NCI-H82 treated with DMSO at 0.1 percent for 48 hours (cell line): Measurements from ENCODE around the gene FGF23.

ENCODE experiments used
- DNase-seq: peaks from one replicate; lab custom pipeline; 2025; ENCODE audit not compliant: unreplicated experiment; lab: John Stamatoyannopoulos, UW

The FGF23 gene

DNA sequence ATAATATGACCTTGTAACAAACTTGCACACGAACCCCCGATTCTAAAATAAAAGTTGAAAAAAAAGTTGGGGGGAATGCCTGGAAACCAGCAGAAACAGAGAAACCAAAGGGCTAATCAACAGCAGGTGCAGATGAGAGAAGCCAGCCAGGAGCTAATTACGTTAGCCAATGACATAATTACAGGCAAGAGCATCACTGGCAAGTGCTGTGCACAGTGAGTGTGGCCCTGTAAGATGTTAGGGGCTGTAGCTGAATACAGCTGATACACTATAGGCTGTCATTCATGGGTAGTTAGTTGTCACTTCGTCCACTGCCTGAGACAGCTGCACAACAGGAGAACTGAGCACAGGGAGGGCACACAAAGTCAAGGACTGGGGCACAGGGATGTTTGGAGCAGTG, 7.3 kb upstream of the FGF23 start:
- DNase-seq, result no peak

DNA sequence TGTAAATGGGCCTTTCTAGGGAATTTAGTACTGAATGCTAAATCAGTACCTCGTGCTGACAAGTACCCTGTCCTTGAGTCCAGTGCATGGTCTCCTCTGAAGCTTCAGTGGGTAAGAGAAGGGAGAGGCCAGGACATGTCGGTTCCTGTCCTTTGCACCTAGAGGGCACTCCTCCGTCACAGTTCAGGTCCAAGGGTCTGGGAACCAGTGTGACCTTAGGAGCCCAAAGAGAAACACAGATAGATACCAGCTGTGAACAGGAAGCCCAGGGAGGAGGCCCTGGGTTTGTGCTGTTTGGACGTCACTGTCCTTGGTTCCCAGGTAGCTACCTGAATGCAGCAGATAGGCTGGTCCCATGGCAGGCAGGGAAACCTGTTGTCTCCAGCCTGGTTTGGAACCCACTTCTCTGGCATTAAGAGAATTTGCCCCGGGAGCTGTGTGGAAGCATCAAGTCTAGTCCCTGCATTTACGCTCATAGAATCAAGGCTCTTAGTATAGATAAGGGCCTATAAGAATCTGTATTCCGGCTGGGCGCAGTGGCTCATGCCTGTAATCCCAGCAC, 3.9 kb upstream of the FGF23 start:
- DNase-seq, result no peak

DNA sequence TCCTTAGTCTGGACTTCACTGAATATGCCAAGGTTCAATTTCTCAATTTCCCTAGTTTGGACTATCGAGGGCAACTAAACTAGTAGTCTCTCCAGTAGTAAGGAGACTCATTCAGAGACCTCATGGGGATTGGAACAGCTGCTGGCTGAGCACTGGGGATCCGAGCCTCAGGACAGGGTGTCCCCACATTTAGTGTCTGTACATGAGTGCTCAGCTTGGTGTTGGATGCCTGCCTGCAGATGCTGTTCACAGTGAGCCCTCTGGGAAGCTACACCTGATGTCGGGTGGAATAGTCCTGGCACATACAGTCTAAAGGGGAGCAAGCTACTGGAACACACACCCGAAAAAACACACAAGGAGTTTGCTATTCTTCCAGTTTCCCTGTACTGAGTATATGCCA, 820 bp upstream of the FGF23 start:
- DNase-seq, result no peak

DNA sequence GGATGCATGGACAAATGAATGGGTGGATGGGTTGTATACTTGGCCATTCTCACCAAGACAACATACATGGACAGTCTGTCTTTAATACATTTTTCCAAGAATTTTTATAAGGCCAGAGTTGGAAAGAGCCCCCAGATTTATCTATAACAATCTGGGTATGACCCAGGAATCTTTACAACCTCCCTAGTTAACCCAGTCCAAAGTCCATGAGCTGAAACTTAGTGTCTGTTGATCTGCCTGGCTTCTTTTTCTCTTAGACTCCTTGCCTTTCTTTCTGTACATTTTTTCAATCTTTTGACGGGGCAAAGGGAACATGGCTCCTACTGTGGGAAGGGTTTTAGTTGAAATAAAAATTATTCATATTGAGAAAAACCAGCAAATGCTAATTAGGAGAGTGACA, 740 bp downstream of the FGF23 start:
- no peak for DNase-seq

DNA sequence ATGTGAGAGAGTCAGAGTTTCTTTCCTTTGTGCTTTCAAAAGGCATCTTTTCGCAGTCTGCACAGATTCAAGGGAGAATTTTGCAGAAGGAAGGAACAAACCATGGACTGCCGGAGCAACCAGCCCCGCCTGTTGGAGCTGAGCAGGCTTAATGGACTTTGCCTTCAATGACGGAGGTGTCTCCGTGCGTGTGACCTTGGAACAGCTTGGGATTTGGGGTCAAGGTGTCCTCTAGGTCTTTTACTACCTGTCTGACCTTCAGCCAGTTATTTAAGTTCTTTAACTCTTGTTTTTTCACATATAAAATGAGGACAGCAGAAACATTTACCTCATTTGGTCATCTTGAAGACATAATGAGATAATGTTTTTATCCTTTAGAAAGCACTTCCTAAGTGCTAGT, 4.1 kb downstream of the FGF23 start:
- no peak for DNase-seq

DNA sequence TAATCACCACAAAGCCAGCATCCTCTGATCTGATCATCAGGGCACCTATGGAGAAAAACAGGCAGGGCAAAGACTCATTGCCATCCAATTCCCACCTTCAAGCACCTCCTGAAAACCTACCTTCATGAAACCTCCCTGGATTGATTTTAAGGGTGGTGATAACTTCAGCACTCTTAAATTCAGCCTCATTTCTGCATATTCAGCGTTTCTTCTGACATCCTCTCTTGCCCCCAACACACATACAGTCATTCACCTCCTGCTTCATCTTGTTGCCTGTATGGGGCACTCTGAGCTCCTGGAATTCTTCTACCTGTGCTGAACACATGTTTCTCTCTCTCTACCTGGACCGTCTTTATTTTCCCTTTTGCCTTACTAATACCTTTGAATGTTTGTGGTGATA, 6.9 kb downstream of the FGF23 start:
- no peak for DNase-seq

DNA sequence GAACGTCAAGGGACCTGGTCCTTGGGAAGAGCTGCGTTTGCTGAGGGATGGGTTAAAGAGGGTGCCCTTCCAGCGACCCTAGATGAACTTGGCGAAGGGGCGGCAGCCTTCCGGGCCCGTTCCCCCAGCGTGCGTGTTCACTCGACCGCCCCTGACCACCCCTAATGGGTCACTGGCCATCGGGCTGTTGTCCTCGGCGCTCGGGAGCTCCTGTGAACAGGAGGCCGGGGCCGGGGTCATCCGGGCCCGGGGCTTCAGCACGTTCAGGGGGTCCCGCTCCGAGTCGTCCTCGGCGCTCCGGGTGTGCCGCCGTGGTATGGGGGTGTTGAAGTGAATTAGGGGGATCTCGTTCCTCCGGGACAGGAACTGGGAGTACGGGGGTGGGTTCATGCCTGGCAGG, 9.2 kb downstream of the FGF23 start:
- no peak for DNase-seq

DNA sequence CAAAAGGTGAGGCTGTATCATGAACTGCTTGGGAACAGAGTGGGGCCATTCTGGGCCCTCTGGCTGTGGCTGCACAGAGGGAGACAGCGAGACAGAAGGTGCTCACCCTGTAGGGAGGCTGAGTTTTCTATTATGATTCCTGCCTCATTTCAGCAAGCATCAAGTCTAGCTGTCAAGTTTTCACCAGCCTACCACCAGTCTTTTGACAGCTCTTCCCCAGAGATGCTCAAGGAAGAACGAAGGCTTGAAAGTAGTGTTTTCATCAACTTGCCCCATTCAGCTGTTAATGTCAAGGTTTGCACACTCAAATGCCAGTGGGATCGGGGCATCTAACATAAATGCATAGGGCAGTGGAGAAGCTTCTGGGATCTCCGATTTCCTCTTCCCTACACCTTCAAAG, 10.0 kb downstream of the FGF23 start:
- DNase-seq, result no peak

DNA sequence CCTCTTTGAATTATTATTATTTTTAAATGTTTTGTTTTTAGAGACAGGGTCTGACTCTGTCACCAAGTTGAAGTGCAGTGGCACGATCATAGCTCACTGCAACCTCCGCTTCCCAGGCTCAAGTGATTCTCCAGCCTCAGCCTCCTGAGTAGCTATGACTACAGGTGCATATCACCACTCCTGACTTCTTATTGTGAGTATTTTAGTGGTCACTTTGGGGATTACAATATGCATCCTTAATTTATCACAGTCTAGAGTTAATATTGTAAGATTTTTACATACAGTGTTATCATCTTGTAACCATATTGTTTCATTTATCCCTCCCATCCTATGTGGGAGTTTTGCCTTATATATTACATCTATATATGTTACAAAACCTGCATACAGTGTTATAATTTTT, 13.4 kb downstream of the FGF23 start:
- DNase-seq, result no peak

DNA sequence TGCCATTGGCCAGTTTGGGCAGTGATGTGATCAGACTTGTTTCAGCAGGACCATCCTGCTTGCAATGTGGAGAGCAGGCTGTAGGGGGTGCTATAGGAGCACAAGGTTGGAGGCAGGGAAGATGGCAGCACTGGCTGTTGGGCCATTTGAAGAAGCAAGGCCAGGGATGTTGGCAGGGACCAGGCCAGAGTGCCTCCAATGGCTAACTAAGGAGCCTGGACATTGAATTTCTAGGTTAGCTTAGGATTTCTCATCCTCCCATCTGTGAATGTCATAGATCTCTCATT, 23.5 kb downstream of the FGF23 start:
- no peak for DNase-seq

DNA sequence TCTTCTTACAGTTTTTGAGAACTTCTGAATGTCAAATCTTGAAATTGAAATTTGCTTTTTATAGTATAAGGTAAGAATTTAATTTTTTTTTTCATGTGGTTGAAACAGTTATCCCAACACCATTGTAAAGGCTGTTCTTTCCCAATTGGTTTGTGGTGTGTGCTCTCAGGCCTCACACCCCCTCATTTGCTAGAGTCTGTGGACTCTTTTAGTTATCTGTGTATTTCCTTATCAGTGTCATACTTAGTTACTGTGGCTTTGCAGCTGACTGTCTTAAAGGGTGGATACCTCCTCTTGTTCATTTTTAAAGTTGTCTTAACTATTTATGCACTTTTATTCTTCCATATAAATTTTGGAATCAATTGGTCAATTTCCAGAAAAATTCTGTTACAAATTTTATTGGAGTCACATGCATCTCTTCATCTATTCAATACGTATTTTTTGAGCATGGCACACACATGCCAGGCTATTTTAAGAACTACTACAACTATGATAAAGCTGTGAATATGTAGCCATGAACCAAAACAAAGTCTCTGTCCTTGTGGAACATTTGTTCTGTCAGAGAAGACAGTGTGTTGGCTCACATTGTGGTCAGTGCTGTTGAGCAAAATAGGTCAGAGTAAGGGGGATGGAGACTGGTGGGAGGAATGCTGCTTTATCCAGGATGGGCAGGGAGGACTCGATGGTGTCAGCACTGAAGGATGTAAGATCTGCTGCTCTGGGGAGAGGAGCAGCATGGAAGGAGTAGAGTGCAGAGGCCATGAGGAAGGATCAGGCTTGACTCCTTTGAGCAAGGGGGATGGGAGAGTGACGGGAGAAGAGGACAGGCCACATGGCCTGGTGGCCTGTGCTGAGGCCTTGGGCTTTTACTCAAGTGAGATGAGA, 24.1 kb downstream of the FGF23 start:
- DNase-seq, result no peak

DNA sequence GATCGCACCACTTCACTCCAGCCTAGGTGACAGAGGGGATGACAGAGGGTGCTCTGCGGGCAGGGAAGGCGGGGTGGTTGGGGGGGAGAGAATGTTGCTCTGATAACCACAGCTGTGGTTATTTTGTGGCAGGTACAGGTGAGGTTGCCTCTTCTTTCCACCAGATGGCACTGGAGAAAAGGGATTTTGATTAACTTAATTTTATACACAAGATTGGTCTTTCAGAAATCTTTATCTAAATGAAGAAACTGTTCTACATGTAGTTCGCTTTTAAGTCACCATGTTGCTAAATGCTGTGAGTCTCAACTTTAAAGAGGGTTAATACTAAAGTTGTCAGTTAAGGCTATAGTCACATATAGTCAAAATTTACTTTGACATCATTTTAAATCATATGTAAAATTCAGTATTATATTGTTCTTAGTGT, 25.7 kb downstream of the FGF23 start:
- DNase-seq, result no peak

DNA sequence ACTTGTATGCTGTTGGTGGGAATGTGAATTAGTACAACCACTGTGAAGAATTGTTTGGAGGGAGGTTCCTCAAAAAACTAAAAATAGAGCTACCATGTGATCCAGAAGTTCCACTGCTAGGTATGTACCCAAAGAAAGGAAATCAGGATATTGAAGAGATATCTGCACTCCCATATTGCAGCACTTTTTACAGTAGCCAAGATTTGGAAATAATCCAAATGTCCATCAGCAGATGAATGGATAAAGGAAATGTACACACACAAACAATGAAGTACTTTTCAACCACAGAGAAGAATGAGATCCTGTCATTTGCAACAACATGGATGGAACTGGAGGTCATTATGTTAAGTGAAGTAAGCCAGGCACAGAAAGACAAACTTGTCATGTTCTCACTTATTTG, 32.6 kb downstream of the FGF23 start:
- no peak for DNase-seq

DNA sequence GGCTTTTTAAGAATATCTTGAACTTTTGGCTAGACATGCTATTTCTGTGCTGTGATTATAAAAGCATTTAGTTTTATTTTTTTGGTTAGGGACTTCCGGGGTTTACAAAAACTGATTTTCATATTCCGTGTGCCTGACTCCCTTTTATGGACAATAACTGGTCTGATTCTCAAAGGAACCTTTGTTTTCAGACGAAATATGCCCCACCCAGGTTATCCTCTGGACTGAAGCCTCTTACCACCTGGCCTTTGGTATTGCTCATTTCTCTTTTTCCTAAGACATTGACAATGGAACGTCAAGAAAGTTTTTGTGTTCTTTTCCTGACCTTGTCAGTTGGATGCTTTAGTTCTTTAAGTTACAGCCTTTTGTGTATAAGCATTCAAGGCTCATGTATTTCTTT, 47.7 kb downstream of the FGF23 start:
- DNase-seq, result no peak

DNA sequence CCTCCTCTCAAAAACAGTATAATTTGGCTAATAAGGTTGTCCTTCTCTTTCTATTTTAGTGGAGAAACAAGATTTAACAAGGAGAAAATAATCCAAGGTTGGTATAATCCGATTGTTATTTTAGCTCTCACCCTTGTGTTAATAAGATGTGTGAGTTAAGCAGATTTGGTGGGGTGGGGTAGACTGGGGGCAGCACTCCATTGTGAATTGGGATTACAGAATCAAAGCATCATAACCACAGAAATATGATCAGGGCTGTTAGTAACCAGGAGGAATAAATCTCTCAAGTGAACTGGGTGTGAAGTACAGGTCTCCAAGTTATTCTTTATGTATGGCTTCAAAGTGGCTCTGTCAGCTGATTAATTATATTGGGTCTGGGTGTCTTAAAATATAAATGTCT, 48.3 kb downstream of the FGF23 start:
- DNase-seq, result peak; percentile 88

DNA sequence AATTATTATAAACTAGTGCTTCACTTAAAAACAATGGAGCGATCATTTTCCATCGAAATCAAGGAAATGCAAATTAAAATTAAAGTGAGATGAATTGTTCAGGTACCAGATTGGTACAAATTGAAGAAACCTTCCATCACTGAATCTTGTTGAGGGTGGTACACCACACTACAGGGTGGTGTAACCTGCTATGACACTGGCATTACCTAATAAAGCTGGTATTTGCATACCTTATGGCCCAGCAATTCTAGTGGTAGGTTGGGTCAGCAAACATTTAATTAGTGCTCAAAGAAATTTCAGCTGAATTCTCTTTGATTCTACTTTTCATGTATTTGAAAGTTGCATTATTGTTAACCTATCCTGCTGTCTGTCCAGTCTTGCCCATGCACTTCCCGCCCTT, 49.3 kb downstream of the FGF23 start:
- no peak for DNase-seq

DNA sequence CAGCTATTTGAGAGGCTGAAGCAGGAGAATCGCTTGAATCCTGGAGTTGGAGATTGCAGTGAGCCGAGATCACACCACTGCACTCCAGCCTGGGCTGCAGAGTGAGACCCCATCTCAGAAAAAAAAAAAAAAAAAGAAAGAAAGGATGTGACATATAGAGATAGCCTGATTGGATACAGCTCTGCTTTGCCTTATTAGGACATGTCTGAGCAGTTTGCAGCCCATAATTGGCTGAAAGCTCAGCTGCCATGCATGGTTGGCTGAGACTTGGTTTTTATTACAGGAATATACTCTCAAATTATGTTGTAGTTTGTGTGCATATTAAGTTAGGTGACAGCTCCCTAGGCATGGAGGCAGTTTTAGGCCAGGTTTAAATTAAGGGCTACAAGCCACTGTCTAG, 52.2 kb downstream of the FGF23 start:
- no peak for DNase-seq

DNA sequence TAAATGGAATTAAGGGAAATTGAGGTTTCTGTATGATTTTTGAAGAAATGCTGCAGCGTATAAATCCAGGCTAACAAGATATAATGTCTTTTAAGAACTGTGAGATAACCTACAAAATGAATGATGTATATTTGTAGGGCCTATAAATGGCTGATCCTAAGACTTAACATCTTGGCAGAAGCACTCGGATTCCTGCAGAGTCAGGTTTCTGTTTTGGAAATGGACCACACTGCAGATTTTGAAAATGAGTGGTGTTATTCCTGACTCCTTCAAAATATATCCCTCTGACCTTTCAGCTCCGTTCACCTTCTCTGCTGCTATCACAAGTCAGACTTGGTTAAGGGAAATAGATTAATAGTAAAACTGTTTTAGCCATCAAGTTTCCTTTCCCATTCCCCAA, 53.5 kb downstream of the FGF23 start:
- no peak for DNase-seq

DNA sequence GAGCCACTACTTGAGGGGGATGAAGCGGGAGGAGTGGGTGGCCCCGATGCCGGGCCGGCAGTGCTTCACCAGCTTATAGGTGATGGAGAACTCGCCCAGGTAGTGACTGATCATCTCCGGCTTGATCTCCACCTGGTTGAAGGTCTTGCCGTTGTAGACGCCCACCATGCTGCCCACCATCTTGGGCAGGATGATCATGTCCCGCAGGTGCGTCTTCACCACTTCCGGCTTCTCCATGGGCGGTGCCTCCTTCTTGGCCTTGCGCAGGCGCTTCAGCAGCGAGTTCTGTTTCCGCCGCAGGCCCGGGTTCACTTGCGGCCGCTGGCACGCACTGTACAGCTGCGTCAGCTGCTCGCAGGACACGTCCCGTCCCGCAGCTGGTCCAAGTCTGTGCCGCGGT, 55.1 kb downstream of the FGF23 start:
- DNase-seq, result no peak

DNA sequence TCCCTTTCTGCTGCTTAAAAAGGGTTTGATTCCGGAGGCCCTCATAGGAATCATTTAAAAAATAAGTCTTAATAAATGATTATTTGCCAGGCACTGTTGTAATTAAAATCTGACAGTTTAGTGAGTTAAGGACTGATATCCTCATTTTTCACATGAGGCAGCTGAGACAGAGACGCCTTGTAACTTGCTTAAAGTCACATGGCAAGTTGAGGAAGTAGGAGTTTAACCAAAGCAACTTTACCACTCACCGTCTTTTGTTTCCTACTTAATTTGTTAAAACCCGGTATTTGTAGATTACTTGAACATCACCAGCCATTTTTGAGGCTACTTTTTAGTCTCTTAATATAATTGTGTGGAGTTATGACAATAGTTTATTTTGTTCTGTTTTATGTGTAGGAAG, 56.1 kb downstream of the FGF23 start:
- no peak for DNase-seq

DNA sequence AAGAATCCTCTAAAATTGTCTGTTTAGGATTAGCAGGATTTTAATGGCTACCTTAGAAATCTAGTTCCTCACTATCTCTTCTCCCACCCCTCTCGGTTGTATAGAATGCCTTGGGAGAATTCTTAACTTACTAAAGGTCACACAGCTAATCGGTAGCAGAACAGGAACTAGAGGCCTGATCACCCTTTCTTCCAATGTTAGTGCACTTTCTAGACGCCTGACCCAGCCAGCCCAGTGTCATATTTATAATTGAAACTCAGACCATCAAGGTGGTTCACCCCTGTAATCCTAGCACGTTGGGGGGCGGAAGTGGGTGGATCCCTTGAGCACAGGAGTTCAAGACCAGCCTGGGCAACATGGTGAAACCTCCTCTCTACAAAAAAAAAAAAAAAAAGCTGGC, 56.8 kb downstream of the FGF23 start:
- DNase-seq, result no peak

DNA sequence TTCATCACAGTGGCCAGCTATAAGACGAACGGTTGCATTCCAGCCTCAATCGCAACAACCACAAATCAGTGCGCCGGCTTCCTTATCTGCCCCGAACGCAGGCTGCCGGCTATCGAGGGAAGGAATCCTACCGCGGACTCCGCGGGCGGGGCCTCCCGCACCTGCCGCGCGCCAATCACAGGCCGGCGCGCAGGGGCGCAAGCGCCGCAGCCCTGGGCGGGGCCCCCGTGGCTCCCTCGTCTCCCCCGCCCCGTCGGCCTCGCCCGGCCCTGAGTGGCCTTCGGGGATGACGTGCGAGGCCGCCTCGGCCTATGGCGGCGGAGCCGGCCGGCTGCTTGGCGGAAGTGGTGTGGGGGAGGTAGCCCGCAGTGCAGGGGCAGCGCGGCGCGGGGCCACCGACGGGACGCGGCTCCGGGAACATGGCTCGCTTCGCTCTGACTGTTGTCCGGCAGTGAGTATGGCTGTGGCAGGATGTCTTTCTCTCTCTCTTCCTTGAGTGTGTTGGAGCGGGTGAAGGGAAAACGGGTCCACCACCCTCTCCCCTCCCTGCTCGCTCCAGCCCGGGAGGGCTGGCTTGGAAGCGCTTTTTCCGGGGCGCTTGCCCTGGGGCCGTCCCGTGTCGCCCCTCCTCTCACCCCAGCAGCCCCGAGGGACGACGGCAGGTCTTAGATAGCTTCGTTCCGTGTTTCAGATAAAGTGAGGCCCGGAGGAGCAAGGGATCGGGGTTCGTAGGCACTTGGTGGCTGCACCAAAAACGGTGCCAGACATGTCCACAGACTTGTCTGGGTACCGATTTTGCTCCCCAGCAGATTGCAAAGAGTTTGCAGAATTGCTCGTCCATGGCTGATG, 58.4 kb downstream of the FGF23 start, which contains the start of gene TIGAR:
Gene TIGAR, plus strand, starts transcription at position 361 of the 849 bp plus-strand sequence. Its CDS starts 59 bp downstream, at position 420.
- peak; percentile 78 for DNase-seq
